ENCODE data around the gene RHBDD1. TPM values are rescaled to one million over a fixed set of nuclear protein-coding genes. Genes with fewer than 3 reads are reported as not detected.

The RHBDD1 gene, protein sequence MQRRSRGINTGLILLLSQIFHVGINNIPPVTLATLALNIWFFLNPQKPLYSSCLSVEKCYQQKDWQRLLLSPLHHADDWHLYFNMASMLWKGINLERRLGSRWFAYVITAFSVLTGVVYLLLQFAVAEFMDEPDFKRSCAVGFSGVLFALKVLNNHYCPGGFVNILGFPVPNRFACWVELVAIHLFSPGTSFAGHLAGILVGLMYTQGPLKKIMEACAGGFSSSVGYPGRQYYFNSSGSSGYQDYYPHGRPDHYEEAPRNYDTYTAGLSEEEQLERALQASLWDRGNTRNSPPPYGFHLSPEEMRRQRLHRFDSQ
- total RNA-seq, result 9.9 and 34.7 TPM in 2 replicates

- DNase-seq (ENCODE audit: extremely low read depth, low read depth, low spot score), result peak; percentile 44
Observed at GRCh38 chr2:226835796-226836547, at the start of gene RHBDD1. TSS of gene RHBDD1 (plus strand) at chr2:226836054. CDS start at chr2:226864694, 28,640 bp downstream.

- no peak for DNase-seq (ENCODE audit: extremely low read depth, low read depth, low spot score)
Observed at GRCh38 chr2:226788064-226788463, 47.8 kb upstream of the RHBDD1 start.

GRCh38 chr2:226788881-226789490, 46.9 kb upstream of the RHBDD1 start:
- DNase-seq (ENCODE audit: extremely low read depth, low read depth, low spot score), result no peak

DNA sequence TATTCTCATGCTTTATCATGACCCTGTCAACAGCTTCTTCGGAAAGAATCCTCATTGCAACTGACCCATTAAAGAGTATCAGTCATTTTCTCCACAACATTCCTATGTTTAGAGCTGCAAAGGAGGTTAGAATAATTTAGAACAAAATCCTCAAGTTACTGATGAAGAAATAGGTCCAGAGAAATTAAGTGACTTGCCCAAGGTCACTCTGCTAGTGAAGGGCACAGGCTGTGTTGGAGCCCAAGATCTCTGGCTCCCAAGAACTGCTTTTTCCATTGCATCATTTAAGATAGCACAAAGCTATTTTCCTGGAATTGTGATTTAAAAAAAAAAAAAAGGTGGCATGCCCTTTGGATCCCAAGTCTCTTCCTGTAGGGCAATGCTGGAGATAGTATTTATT, 45.8 kb upstream of the RHBDD1 start:
- no peak for DNase-seq (ENCODE audit: extremely low read depth, low read depth, low spot score)

- no peak for DNase-seq (ENCODE audit: extremely low read depth, low read depth, low spot score)
Observed at GRCh38 chr2:226790431-226790830, 45.4 kb upstream of the RHBDD1 start.

- peak; percentile 10 for DNase-seq (ENCODE audit: extremely low read depth, low read depth, low spot score)
Observed at GRCh38 chr2:226791056-226791486, 44.8 kb upstream of the RHBDD1 start.

DNA sequence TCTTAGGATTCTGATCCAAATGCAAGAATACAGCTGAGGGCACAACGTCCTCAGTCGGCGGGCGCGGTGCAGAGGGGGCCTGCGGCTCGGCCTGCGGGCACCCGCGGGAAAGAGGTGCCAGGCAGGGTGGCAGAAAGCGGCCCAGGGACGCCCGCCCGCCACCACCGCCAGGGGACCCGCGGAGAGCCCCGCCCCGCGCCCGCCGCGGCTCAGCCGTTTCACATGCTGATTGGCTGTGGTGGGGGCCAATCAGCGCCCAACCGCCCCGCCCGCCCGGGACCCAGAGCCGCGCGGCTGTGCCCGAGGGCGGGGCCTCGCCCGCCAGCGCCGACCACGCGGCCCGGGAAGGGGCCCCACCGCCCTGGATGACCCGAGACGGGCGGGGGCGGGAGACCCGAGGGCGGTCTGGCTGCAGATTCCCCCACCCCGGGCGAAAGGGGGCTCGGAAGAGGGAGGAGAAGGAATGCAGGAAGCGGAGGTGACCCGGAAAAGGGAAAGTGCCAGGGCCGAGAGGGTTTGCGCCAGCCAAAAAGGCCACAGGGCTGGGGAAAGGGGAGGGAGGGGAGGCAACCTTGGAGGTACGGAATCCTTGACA, 44.3 kb upstream of the RHBDD1 start:
- no peak for DNase-seq (ENCODE audit: extremely low read depth, low read depth, low spot score)

GRCh38 chr2:226792155-226792881, 43.5 kb upstream of the RHBDD1 start:
- DNase-seq (ENCODE audit: extremely low read depth, low read depth, low spot score), result no peak

DNA sequence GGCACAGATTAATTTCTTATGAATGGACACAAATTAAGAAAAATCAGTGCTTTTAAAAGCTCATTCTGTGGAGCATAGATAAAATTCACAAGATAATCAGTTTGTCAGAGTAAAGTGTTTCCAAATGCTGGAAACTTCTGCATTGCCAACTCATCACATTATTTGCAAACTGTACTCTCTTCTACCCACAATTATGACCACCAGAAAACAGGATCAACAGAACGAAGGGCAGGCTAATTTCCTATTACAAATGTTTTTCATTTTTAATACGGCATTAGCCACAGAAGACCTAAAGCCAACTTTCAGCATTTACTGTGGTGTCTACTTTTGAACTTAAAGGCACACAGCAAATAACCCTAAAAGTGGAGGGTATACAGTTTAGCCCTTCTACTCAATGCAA, 42.2 kb upstream of the RHBDD1 start:
- DNase-seq (ENCODE audit: extremely low read depth, low read depth, low spot score), result no peak

DNA sequence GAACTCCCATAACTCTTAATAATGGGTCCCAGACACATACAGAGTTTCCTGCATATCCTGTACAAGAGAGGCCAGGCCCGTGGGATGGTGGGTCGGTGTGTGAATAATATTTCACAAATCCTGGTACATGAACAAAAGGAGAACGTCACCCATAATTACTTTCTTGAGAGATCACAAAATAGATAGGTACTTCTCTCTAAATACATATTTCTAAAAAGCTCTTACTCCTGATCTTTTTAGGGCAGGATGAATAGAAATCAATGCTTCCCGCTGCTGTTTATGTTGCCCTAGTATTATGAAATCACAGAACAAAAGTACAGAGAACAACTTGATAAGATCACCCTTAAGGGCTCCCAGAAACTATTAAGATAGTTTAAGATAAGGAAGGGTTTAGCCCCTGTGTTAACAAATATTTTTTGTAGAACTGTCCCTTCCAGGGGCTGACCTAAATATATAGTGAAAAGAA, 41.6 kb upstream of the RHBDD1 start:
- no peak for DNase-seq (ENCODE audit: extremely low read depth, low read depth, low spot score)

GRCh38 chr2:226794751-226795171, 41.1 kb upstream of the RHBDD1 start:
- DNase-seq (ENCODE audit: extremely low read depth, low read depth, low spot score), result no peak

DNA sequence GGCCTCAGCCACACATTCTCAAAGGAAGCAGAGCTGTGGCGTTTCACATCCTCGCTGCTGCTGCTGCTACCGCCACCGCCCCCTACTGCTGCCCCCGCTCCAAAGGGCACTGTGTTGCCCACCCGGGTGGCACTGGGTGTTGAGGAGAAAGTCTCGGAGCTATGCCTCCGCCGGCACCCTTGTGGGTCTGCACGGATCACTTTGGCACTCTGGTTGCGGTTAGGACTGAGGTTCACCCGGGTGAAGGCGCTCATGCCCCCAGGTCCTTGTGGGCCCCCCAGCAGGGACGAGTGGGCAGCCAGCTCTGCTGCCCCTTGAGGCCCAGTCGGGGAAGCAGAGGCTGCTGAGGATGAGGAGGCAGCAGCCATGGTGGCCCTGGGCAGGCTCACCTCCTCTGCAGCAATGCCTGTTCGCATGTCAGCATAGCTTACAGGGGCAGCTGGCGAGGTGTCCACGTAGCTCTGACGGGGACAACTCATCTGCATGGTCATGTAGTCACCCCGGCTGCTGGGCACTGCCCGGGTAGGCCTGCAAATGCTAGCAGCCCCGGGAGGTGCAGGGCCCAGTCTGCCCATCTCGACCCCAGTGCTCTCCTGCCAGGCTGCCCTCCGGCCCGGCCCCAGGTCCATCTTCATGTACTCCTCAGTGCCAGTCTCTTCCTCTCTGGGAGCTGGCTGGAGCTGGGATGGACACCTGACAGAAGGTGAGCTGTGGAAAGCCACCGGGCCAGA, 40.4 kb upstream of the RHBDD1 start:
- no peak for DNase-seq (ENCODE audit: extremely low read depth, low read depth, low spot score)

- DNase-seq (ENCODE audit: extremely low read depth, low read depth, low spot score), result no peak
Observed at GRCh38 chr2:226796012-226796839, 39.6 kb upstream of the RHBDD1 start.

GRCh38 chr2:226796840-226797288, 39.0 kb upstream of the RHBDD1 start:
- no peak for DNase-seq (ENCODE audit: extremely low read depth, low read depth, low spot score)

GRCh38 chr2:226797289-226797988, 38.4 kb upstream of the RHBDD1 start:
- DNase-seq (ENCODE audit: extremely low read depth, low read depth, low spot score), result no peak

- DNase-seq (ENCODE audit: extremely low read depth, low read depth, low spot score), result no peak
Observed at GRCh38 chr2:226797989-226798421, 37.8 kb upstream of the RHBDD1 start.

DNA sequence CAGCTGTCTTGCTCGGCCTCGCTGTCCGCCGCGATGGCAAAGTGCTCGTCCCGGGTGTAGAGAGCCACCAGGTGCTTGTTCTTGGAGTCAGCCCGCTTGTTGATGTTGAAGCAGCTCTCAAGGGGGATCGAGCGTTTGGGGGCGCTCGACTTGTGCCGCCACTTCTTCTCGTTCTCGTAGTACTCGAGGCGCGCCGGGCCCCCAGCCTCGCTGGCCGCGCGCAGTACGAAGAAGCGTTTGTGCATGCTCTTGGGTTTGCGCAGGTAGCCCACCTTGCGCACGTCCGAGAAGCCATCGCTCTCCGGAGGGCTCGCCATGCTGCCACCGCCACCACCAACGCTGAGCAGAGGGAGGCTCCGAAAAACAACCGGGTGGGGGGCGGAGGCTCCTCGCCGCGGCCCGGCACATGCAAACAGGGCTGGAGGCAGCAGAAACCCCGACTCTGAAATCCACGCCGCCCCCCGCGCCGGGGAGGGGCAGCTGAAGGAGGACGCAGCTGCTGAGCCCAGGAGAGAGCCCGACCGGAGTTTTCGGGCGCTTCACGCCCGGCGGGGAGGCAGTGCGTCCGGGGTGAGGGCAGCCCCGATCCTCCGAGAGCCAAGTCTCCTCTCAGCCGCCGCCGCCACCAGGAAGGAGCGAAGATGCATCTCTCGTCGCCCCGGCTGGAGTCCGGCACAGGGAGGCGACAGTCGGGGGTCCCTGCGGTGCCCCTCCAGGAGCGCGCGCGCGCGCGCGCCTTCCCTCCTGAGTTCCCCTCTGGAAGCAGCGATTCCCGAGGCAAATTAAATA, 37.2 kb upstream of the RHBDD1 start:
- DNase-seq (ENCODE audit: extremely low read depth, low read depth, low spot score), result no peak

Data from glomerular endothelial cell (primary cell).